ENCODE results near the gene COA8.

GRCh38 chr14:103638594-103638993 lies 75.8 kb downstream of the COA8 start:
- TF ChIP-seq GATA2 (IDR thresholded peaks at IDR 0.05; ENCODE audit: low read depth, low read length) (no peak), GATA3 (IDR thresholded peaks at IDR 0.05; ENCODE audit: low read depth, low read length) (no peak)
